Measurements from ENCODE around the gene ZBED3. TPM values are rescaled to one million over a fixed set of nuclear protein-coding genes. Genes with fewer than 3 reads are reported as not detected.

ZBED3 gene
- total RNA-seq, 1 donor from 2014 or later: 6.0 TPM

GRCh38 chr5:77032635-77033034 is 54.5 kb downstream of the ZBED3 start:
- no peak overlapping the region for H3K4me3 Mint-ChIP-seq (ENCODE audit: unreplicated experiment)
- no peaks in the 10 kb centered on the region for H3K27me3 Mint-ChIP-seq (ENCODE audit: low read depth, unreplicated experiment)
- Histone ChIP-seq H3K9me3 (ENCODE audit: insufficient read depth, low read depth, low read length) (peaks cover 7% of the 10 kb centered on the region), H3K27ac (ENCODE audit: low read depth, low read length) (no peak overlapping the region), H4K20me1 (ENCODE audit: insufficient read depth, low read length) (peaks cover 6% of the 10 kb centered on the region), H3K27me3 (ENCODE audit: insufficient read depth, low read length) (no peaks in the 10 kb centered on the region), H3K79me2 (ENCODE audit: insufficient read depth, low read length) (peaks cover 26% of the 10 kb centered on the region), H3K9ac (ENCODE audit: low read length) (no peak overlapping the region), H3K4me3 (ENCODE audit: insufficient read depth, low read depth, low read length) (no peak overlapping the region), H2AFZ (ENCODE audit: low read depth, low read length) (no peak overlapping the region), H3K36me3 (ENCODE audit: insufficient read depth, low read length) (peaks cover 8% of the 10 kb centered on the region), H3K4me2 (ENCODE audit: low read length) (no peak overlapping the region), H3K4me1 (ENCODE audit: insufficient read depth, low read length) (peaks cover 10% of the 10 kb centered on the region)
- FAIRE-seq: no peak
- no peak for TF ChIP-seq EZH2 (IDR thresholded peaks at IDR 0.05; ENCODE audit: insufficient read depth, low read length)
- TF ChIP-seq, protein P1, sequence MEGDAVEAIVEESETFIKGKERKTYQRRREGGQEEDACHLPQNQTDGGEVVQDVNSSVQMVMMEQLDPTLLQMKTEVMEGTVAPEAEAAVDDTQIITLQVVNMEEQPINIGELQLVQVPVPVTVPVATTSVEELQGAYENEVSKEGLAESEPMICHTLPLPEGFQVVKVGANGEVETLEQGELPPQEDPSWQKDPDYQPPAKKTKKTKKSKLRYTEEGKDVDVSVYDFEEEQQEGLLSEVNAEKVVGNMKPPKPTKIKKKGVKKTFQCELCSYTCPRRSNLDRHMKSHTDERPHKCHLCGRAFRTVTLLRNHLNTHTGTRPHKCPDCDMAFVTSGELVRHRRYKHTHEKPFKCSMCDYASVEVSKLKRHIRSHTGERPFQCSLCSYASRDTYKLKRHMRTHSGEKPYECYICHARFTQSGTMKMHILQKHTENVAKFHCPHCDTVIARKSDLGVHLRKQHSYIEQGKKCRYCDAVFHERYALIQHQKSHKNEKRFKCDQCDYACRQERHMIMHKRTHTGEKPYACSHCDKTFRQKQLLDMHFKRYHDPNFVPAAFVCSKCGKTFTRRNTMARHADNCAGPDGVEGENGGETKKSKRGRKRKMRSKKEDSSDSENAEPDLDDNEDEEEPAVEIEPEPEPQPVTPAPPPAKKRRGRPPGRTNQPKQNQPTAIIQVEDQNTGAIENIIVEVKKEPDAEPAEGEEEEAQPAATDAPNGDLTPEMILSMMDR (IDR thresholded peaks at IDR 0.05; ENCODE audit: insufficient read depth, low read depth, low read length): no peak
- H3K9me3 Mint-ChIP-seq (ENCODE audit: unreplicated experiment): peaks cover 10% of the 10 kb centered on the region
- peaks cover 9% of the 10 kb centered on the region for H3K4me1 Mint-ChIP-seq (ENCODE audit: low read depth, unreplicated experiment)
- no peak overlapping the region for H3K27ac Mint-ChIP-seq (ENCODE audit: unreplicated experiment)
- peaks cover 2% of the 10 kb centered on the region for H3K36me3 Mint-ChIP-seq (ENCODE audit: low read depth, unreplicated experiment)
- no peak for DNase-seq (ENCODE audit: low read depth)

DNA sequence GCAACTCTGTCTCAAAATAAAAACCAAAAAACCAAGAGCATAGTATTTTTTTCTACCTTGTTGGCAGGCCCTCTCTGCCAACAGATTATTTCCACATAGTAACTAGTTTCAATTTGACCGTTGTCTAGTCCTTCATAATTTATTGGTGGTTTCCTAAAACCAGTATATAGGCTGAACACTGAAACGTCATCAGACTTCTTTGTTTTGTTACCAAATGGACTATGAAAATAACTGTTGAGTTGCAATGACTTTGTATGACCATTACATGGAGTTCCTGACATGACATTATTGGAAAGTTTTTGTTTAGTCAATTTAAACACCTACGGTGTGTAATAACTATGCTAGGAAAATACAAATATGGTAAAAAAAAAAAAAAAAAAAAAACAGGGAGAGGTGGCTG is 55.2 kb downstream of the ZBED3 start:
- H3K9me3 Mint-ChIP-seq (ENCODE audit: unreplicated experiment): peaks cover 10% of the 10 kb centered on the region

More for the DNA sequence above, 55.2 kb downstream of the ZBED3 start:
- Histone ChIP-seq H3K36me3 (ENCODE audit: insufficient read depth, low read length) (peaks cover 7% of the 10 kb centered on the region), H3K27me3 (ENCODE audit: insufficient read depth, low read length) (no peaks in the 10 kb centered on the region), H3K9me3 (ENCODE audit: insufficient read depth, low read depth, low read length) (peaks cover 7% of the 10 kb centered on the region), H3K4me1 (ENCODE audit: insufficient read depth, low read length) (peaks cover 10% of the 10 kb centered on the region), H3K9ac (ENCODE audit: low read length) (no peak overlapping the region), H3K4me2 (ENCODE audit: low read length) (peak overlapping the region; percentile 98), H2AFZ (ENCODE audit: low read depth, low read length) (no peak overlapping the region), H3K27ac (ENCODE audit: low read depth, low read length) (no peak overlapping the region), H3K79me2 (ENCODE audit: insufficient read depth, low read length) (peaks cover 26% of the 10 kb centered on the region), H4K20me1 (ENCODE audit: insufficient read depth, low read length) (peaks cover 6% of the 10 kb centered on the region), H3K4me3 (ENCODE audit: insufficient read depth, low read depth, low read length) (no peak overlapping the region)
- Mint-ChIP-seq H3K4me3 (ENCODE audit: unreplicated experiment) (peak overlapping the region; percentile 89), H3K36me3 (ENCODE audit: low read depth, unreplicated experiment) (peaks cover 2% of the 10 kb centered on the region), H3K27me3 (ENCODE audit: low read depth, unreplicated experiment) (no peaks in the 10 kb centered on the region), H3K4me1 (ENCODE audit: low read depth, unreplicated experiment) (peaks cover 9% of the 10 kb centered on the region), H3K27ac (ENCODE audit: unreplicated experiment) (no peak overlapping the region)
- TF ChIP-seq, protein P1 (IDR thresholded peaks at IDR 0.05; ENCODE audit: insufficient read depth, low read depth, low read length): no peak
- TF ChIP-seq EZH2 (IDR thresholded peaks at IDR 0.05; ENCODE audit: insufficient read depth, low read length): no peak
- no peak for DNase-seq (ENCODE audit: low read depth)
- FAIRE-seq: no peak
